Measurements from ENCODE around the gene CNOT9.
"Not testable (repeated sequence)": the region's sequence is repeated elsewhere in the genome, so short reads cannot be mapped to it uniquely, and the experiment has no call there.

The CNOT9 gene, protein sequence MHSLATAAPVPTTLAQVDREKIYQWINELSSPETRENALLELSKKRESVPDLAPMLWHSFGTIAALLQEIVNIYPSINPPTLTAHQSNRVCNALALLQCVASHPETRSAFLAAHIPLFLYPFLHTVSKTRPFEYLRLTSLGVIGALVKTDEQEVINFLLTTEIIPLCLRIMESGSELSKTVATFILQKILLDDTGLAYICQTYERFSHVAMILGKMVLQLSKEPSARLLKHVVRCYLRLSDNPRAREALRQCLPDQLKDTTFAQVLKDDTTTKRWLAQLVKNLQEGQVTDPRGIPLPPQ

DNA sequence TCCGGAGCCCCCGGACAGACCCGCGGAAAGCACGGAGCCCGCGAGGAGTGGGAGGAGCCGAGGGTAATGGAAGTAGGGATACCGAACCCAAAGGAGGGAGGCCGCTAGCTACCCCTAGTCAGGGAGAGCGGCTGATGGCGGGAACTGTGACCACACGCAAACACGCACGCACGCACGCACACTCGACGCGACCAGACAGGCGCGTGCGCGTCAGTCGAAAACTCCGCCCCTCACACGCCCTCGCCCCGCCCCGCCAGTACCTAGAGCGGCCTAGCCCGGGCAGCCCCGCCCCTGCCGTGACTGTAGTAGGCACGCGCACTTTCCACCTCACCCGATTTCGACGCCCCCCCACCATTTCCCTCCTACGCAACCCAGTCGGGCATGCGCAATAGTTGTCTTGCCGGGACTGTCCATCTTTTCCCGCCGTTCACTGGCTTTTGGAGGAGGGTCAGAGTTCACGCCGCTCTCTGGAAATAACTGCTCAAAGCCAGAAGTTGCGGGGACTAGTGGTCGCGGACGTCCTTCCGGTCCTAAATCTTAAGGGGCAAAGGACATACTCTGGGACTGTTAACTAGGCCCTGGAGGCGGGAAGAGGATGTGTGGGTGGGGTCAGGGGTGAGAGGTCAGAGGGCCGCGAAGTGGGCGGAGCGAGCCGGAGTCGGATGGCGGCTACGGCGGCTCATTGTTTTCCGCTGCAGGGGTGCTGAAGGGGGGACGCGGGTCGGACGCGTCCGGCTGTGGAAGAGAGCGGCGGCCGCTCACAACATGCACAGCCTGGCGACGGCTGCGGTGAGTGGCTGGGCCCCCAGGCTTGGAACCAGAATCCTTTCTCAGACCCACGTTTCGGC lies at the start of gene CNOT9, which contains the start of gene USP37:
Gene CNOT9 (plus strand): TSS at position 650 of the 848 bp plus-strand sequence. CDS start 116 bp downstream, at position 766.
Gene USP37 (minus strand): TSS at position 162 of the 848 bp plus-strand sequence. CDS start 9,698 bp downstream, outside the sequence.
- Histone ChIP-seq H3K27ac (ENCODE audit: low read length) (peak within 1 kb of the TSS; percentile 53), H3K9ac (ENCODE audit: low read depth, low read length) (peak within 1 kb of the TSS; percentile 85), H3K36me3 (ENCODE audit: insufficient read depth, low read depth, low read length) (peaks cover 61% of the 10 kb centered on the region), H3K27me3 (ENCODE audit: insufficient read depth, low read length) (no peaks in the 10 kb centered on the region), H3K9me3 (ENCODE audit: insufficient read depth, low read depth, low read length) (no peaks in the 10 kb centered on the region), H3K4me1 (ENCODE audit: insufficient read depth, low read length) (peaks cover 15% of the 10 kb centered on the region), H3K4me3 (ENCODE audit: low read length) (peak within 1 kb of the TSS; percentile 77)

DNA sequence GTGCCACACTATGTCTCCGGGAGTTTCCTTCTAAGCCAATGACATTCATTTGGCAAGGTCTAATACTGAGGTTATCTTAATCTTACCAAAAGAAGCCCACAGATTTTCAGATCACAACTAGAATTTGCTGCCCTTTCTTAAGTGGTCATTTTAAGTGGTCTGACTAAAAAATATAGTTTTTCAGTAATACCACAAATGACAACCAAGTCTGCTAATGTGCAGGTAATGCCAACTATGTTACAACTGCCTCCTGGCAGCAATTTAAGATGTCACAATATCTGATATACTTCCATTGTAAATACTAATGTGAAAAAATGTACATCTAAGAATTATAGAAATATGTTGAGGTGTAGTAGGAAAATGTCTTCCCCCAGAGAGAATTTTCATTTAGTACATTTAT lies 49.8 kb upstream of the CNOT9 start:
- peaks cover 40% of the 10 kb centered on the region for H3K36me3 ChIP-seq (ENCODE audit: insufficient read depth, low read depth, low read length)
- no peaks in the 10 kb centered on the region for H3K4me1 ChIP-seq (ENCODE audit: insufficient read depth, low read length)
- H3K4me3 ChIP-seq (ENCODE audit: low read length), result no peak overlapping the region
- H3K27me3 ChIP-seq (ENCODE audit: insufficient read depth, low read length), result no peaks in the 10 kb centered on the region
- no peaks in the 10 kb centered on the region for H3K9me3 ChIP-seq (ENCODE audit: insufficient read depth, low read depth, low read length)
- H3K27ac ChIP-seq (ENCODE audit: low read length), result no peak overlapping the region
- H3K9ac ChIP-seq (ENCODE audit: low read depth, low read length), result no peak overlapping the region

- Histone ChIP-seq H3K9me3 (ENCODE audit: insufficient read depth, low read depth, low read length) (no peaks in the 10 kb centered on the region), H3K36me3 (ENCODE audit: insufficient read depth, low read depth, low read length) (peaks cover 73% of the 10 kb centered on the region), H3K4me1 (ENCODE audit: insufficient read depth, low read length) (no peaks in the 10 kb centered on the region)
Observed at GRCh38 chr2:218523651-218524050, 45.0 kb upstream of the CNOT9 start.

GRCh38 chr2:218528409-218528808 lies 40.2 kb upstream of the CNOT9 start:
- not testable (repeated sequence) for H3K9me3 ChIP-seq (ENCODE audit: insufficient read depth, low read depth, low read length)

More at GRCh38 chr2:218523651-218524050, 45.0 kb upstream of the CNOT9 start:
- no peaks in the 10 kb centered on the region for H3K27me3 ChIP-seq (ENCODE audit: insufficient read depth, low read length)
- H3K4me3 ChIP-seq (ENCODE audit: low read length), result no peak overlapping the region
- H3K27ac ChIP-seq (ENCODE audit: low read length), result no peak overlapping the region
- no peak overlapping the region for H3K9ac ChIP-seq (ENCODE audit: low read depth, low read length)

DNA sequence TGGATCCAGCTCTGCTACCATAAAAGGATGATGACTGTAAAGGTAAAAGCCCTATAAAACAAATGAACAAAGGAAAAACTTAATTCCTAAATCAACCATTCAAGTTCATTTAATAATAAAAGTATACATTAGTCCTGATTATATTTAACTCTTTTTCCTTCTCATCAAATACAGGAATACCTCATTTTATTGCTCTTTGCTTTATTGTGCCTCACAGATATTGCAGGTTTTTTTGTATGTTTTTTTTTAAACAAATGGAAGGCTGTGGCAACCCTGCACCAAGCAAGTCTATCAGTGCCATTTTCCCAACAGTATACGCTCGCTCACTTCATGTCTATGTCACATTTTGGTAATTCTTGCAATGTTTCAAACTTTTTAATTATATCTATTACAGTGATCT lies 38.6 kb upstream of the CNOT9 start:
- H3K27ac ChIP-seq (ENCODE audit: low read length), result no peak overlapping the region
- H3K4me1 ChIP-seq (ENCODE audit: insufficient read depth, low read length), result no peaks in the 10 kb centered on the region
- no peaks in the 10 kb centered on the region for H3K27me3 ChIP-seq (ENCODE audit: insufficient read depth, low read length)
- H3K9me3 ChIP-seq (ENCODE audit: insufficient read depth, low read depth, low read length), result no peaks in the 10 kb centered on the region
- peaks cover 93% of the 10 kb centered on the region for H3K36me3 ChIP-seq (ENCODE audit: insufficient read depth, low read depth, low read length)
- H3K9ac ChIP-seq (ENCODE audit: low read depth, low read length), result no peak overlapping the region
- no peak overlapping the region for H3K4me3 ChIP-seq (ENCODE audit: low read length)

More at GRCh38 chr2:218528409-218528808, 40.2 kb upstream of the CNOT9 start:
- H3K4me3 ChIP-seq (ENCODE audit: low read length); H3K4me1 ChIP-seq (ENCODE audit: insufficient read depth, low read length); H3K27me3 ChIP-seq (ENCODE audit: insufficient read depth, low read length); H3K27ac ChIP-seq (ENCODE audit: low read length); H3K9ac ChIP-seq (ENCODE audit: low read depth, low read length): not testable (repeated sequence)
- peaks cover 93% of the 10 kb centered on the region for H3K36me3 ChIP-seq (ENCODE audit: insufficient read depth, low read depth, low read length)

DNA sequence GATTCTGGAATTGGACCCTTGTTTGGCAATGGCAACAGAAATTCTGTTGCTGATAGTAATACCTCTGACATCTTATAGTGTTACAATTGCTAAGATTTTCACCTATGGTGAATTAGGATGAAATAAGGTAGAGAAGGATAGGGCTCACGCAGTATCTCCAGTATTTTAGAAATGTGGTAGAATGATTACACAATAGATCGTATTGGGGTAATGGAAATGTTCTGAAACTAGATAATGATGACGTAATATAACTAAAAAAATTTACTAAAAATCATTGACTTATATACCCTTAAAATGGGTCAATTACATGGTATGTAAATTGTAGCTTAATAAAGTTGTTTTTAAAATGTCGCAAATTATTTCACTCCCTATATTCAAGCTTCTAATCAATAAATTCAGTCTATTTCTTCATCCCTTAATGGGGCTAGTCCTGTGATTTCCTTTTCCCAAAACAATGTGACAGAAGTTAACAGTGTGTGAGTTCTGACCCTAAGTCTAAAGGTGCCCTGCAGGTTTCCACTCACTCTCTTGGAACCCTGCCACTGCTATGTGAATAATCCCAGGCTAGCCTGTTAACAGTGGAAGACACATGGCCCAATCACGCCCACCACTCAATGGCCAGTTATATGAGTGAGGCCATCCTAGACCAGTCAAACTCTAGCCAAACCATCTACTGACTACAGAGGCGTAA lies 31.7 kb upstream of the CNOT9 start:
- Histone ChIP-seq H3K9ac (ENCODE audit: low read depth, low read length) (no peak overlapping the region), H3K9me3 (ENCODE audit: insufficient read depth, low read depth, low read length) (no peaks in the 10 kb centered on the region), H3K27ac (ENCODE audit: low read length) (no peak overlapping the region), H3K4me3 (ENCODE audit: low read length) (no peak overlapping the region), H3K4me1 (ENCODE audit: insufficient read depth, low read length) (no peaks in the 10 kb centered on the region), H3K36me3 (ENCODE audit: insufficient read depth, low read depth, low read length) (peaks cover 93% of the 10 kb centered on the region), H3K27me3 (ENCODE audit: insufficient read depth, low read length) (no peaks in the 10 kb centered on the region)

DNA sequence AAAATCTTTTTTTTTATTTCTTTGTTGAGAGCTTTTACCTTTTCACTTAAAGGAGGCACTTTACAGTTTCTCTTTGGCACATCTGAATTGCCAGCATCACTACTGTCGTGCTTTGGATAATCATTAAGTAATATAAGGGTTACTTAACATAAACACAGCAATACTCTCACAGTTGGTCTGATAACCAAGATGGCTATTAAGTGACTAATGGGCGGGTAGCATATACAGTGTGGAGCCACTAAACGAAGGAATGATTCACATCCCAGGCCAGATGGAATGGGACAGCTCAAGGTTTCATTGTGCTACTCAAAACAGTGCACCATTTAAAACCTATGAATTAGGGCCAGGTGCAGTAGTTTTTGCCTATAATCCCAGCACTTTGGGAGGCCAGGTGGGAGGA lies 28.6 kb upstream of the CNOT9 start:
- H3K27ac ChIP-seq (ENCODE audit: low read length), result no peak overlapping the region
- H3K4me1 ChIP-seq (ENCODE audit: insufficient read depth, low read length), result no peaks in the 10 kb centered on the region
- no peaks in the 10 kb centered on the region for H3K27me3 ChIP-seq (ENCODE audit: insufficient read depth, low read length)
- H3K4me3 ChIP-seq (ENCODE audit: low read length), result no peak overlapping the region
- H3K36me3 ChIP-seq (ENCODE audit: insufficient read depth, low read depth, low read length), result peaks cover 92% of the 10 kb centered on the region
- H3K9me3 ChIP-seq (ENCODE audit: insufficient read depth, low read depth, low read length), result no peaks in the 10 kb centered on the region
- H3K9ac ChIP-seq (ENCODE audit: low read depth, low read length), result no peak overlapping the region

DNA sequence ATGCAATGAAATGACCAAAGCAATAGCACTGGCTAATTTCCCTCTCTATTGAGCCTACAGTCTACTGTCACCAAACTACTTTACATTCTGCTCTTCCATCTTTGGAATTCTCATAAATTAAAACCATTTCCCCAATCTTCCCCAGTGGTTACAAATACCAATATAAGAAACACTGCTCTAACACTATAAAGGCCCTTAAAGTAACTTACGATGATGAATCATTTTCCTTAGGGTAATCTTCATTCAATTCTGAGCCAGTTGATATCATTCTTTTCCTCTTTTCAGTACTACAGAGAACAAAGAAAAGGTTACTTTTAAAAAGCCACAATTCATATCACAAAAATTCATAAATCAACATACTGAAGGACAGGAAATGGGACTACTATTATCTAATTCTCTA lies 22.6 kb upstream of the CNOT9 start:
- Histone ChIP-seq H3K4me1 (ENCODE audit: insufficient read depth, low read length) (no peaks in the 10 kb centered on the region), H3K4me3 (ENCODE audit: low read length) (no peak overlapping the region), H3K36me3 (ENCODE audit: insufficient read depth, low read depth, low read length) (peaks cover 94% of the 10 kb centered on the region), H3K27ac (ENCODE audit: low read length) (no peak overlapping the region), H3K27me3 (ENCODE audit: insufficient read depth, low read length) (no peaks in the 10 kb centered on the region), H3K9me3 (ENCODE audit: insufficient read depth, low read depth, low read length) (no peaks in the 10 kb centered on the region), H3K9ac (ENCODE audit: low read depth, low read length) (no peak overlapping the region)

- Histone ChIP-seq H3K36me3 (ENCODE audit: insufficient read depth, low read depth, low read length) (peaks cover 94% of the 10 kb centered on the region), H3K4me1 (ENCODE audit: insufficient read depth, low read length) (no peaks in the 10 kb centered on the region), H3K27me3 (ENCODE audit: insufficient read depth, low read length) (no peaks in the 10 kb centered on the region), H3K9ac (ENCODE audit: low read depth, low read length) (no peak overlapping the region), H3K27ac (ENCODE audit: low read length) (no peak overlapping the region), H3K4me3 (ENCODE audit: low read length) (no peak overlapping the region), H3K9me3 (ENCODE audit: insufficient read depth, low read depth, low read length) (no peaks in the 10 kb centered on the region)
Observed at GRCh38 chr2:218547511-218547910, 21.1 kb upstream of the CNOT9 start.

DNA sequence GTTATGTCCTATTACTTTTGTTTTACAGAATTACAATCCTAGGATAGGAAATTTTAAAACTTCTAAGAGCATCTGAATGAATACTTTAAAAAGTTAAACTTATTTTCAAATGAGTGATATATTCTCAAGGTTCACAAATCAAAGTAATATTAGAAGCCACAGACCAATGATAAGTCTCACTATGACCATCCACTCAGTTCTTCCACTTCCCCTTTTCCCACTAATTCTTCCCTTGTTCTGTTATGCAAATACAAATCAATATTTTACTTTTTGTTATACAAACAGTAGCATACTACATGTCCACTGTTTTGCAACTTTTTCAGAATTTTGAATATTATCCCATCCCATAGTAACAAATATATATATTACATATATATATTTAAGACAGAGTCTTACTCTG lies 20.7 kb upstream of the CNOT9 start:
- Histone ChIP-seq H3K4me1 (ENCODE audit: insufficient read depth, low read length) (no peaks in the 10 kb centered on the region), H3K4me3 (ENCODE audit: low read length) (no peak overlapping the region), H3K9ac (ENCODE audit: low read depth, low read length) (no peak overlapping the region), H3K27me3 (ENCODE audit: insufficient read depth, low read length) (no peaks in the 10 kb centered on the region), H3K36me3 (ENCODE audit: insufficient read depth, low read depth, low read length) (peaks cover 94% of the 10 kb centered on the region), H3K9me3 (ENCODE audit: insufficient read depth, low read depth, low read length) (no peaks in the 10 kb centered on the region), H3K27ac (ENCODE audit: low read length) (no peak overlapping the region)

GRCh38 chr2:218554225-218554624 lies 14.4 kb upstream of the CNOT9 start:
- Histone ChIP-seq H3K36me3 (ENCODE audit: insufficient read depth, low read depth, low read length) (peaks cover 83% of the 10 kb centered on the region), H3K4me1 (ENCODE audit: insufficient read depth, low read length) (peaks cover 18% of the 10 kb centered on the region)
- H3K9ac ChIP-seq (ENCODE audit: low read depth, low read length); H3K27ac ChIP-seq (ENCODE audit: low read length); H3K9me3 ChIP-seq (ENCODE audit: insufficient read depth, low read depth, low read length); H3K4me3 ChIP-seq (ENCODE audit: low read length); H3K27me3 ChIP-seq (ENCODE audit: insufficient read depth, low read length): not testable (repeated sequence)
